Measurements from ENCODE around the gene DNAAF3. TPM values are rescaled to one million over a fixed set of nuclear protein-coding genes. Genes with fewer than 3 reads are reported as not detected.

DNAAF3 gene
- total RNA-seq, 4 donors from 2014 or later, result 0.48 to 10.6 (median 3.1) TPM

- Histone ChIP-seq H3K27ac (peak overlapping the region; percentile 80), H3K27me3 (no peaks in the 10 kb centered on the region), H3K36me3 (peaks cover 11% of the 10 kb centered on the region), H3K4me3 (peak overlapping the region; percentile 69), H3K9me3 (no peaks in the 10 kb centered on the region), H3K4me1 (peaks cover 62% of the 10 kb centered on the region)
- TF ChIP-seq CTCF (IDR thresholded peaks at IDR 0.05), result no peak
- TF ChIP-seq POLR2A (IDR thresholded peaks at IDR 0.05), result no peak
- no peak for TF ChIP-seq POLR2AphosphoS5 (IDR thresholded peaks at IDR 0.05)
- TF ChIP-seq EP300 (IDR thresholded peaks at IDR 0.05), result no peak
- DNase-seq (ENCODE audit: low spot score in 2 of 2), result peak in 1 of 2 donors; percentile 88
- 1% methylated on average over 25 of the region's 25 CpGs for WGBS
Observed at GRCh38 chr19:55116232-55116858, 50.1 kb downstream of the DNAAF3 start.

- 48% methylated on average over 13 of the region's 13 CpGs for WGBS
- no peak for DNase-seq (ENCODE audit: low spot score in 2 of 2)
- Histone ChIP-seq H3K36me3 (peaks cover 12% of the 10 kb centered on the region), H3K27ac (peak overlapping the region; percentile 80), H3K4me3 (peak overlapping the region; percentile 69), H3K27me3 (no peaks in the 10 kb centered on the region), H3K9me3 (no peaks in the 10 kb centered on the region), H3K4me1 (peaks cover 62% of the 10 kb centered on the region)
- no peak for TF ChIP-seq EP300 (IDR thresholded peaks at IDR 0.05)
- no peak for TF ChIP-seq POLR2A (IDR thresholded peaks at IDR 0.05)
- no peak for TF ChIP-seq CTCF (IDR thresholded peaks at IDR 0.05)
- no peak for TF ChIP-seq POLR2AphosphoS5 (IDR thresholded peaks at IDR 0.05)
Observed at GRCh38 chr19:55115446-55116065, 50.9 kb downstream of the DNAAF3 start.

- WGBS, result 83% methylated on average over 9 of the region's 9 CpGs
- Histone ChIP-seq H3K27me3 (no peaks in the 10 kb centered on the region), H3K9me3 (no peaks in the 10 kb centered on the region), H3K27ac (peak overlapping the region; percentile 80), H3K4me1 (peaks cover 62% of the 10 kb centered on the region), H3K4me3 (peak overlapping the region; percentile 69), H3K36me3 (peaks cover 20% of the 10 kb centered on the region)
- no peak for TF ChIP-seq EP300 (IDR thresholded peaks at IDR 0.05)
- no peak for TF ChIP-seq POLR2A (IDR thresholded peaks at IDR 0.05)
- TF ChIP-seq CTCF (IDR thresholded peaks at IDR 0.05), result no peak
- no peak for TF ChIP-seq POLR2AphosphoS5 (IDR thresholded peaks at IDR 0.05)
- no peak for DNase-seq (ENCODE audit: low spot score in 2 of 2)
Observed at GRCh38 chr19:55114566-55115145, 51.8 kb downstream of the DNAAF3 start.

GRCh38 chr19:55113570-55114039 is 52.8 kb downstream of the DNAAF3 start:
- DNase-seq (ENCODE audit: low spot score in 2 of 2), result peak; percentile 90 to 96
- Histone ChIP-seq H3K36me3 (peaks cover 26% of the 10 kb centered on the region), H3K4me3 (peak overlapping the region; percentile 12), H3K9me3 (no peaks in the 10 kb centered on the region), H3K27me3 (no peaks in the 10 kb centered on the region), H3K4me1 (peaks cover 60% of the 10 kb centered on the region), H3K27ac (peak overlapping the region; percentile 80)
- TF ChIP-seq EP300 (IDR thresholded peaks at IDR 0.05), result peak; percentile 95
- TF ChIP-seq CTCF (IDR thresholded peaks at IDR 0.05), result no peak
- no peak for TF ChIP-seq POLR2A (IDR thresholded peaks at IDR 0.05)
- peak in 2 of 3 donors; percentile 61 to 69 for TF ChIP-seq POLR2AphosphoS5 (IDR thresholded peaks at IDR 0.05)
- 34% methylated on average over 4 of the region's 12 CpGs for WGBS

Data from suprapubic skin (tissue), 4 donors.